SJCRH30 (cell line): ENCODE measurements around the gene TTC8. TPM values are rescaled to one million over a fixed set of nuclear protein-coding genes. Genes with fewer than 3 reads are reported as not detected.
"Not testable (repeated sequence)": the region's sequence is repeated elsewhere in the genome, so short reads cannot be mapped to it uniquely, and the experiment has no call there.

Source experiments
- DNase-seq, 2 experiments: peaks; one replicate each; pipeline ENCODE4 v3.0.0-alpha.2; 2015 to 2020
- H3K27ac ChIP-seq: fragments of 250-450 bp; sonication (Bioruptor Pico); 2 replicates; pipeline ENCODE4 v1.5.1; 2020; ENCODE audit warnings: mild to moderate bottlenecking, moderate library complexity
- H3K27me3 ChIP-seq: fragments of 250-450 bp; sonication (Bioruptor Pico); 2 replicates; pipeline ENCODE4 v1.5.1; 2020; ENCODE audit warnings: mild to moderate bottlenecking, moderate library complexity
- H3K36me3 ChIP-seq: fragments of 250-450 bp; sonication (Bioruptor Pico); 2 replicates; pipeline ENCODE4 v1.5.1; 2020; ENCODE audit warnings: mild to moderate bottlenecking, moderate library complexity
- H3K4me1 ChIP-seq: fragments of 250-450 bp; sonication (Bioruptor Pico); 2 replicates; pipeline ENCODE4 v1.5.1; 2020; ENCODE audit warnings: mild to moderate bottlenecking, moderate library complexity
- H3K4me3 ChIP-seq: fragments of 250-450 bp; sonication (Bioruptor Pico); 2 replicates; pipeline ENCODE4 v1.5.1; 2020; ENCODE audit warnings: mild to moderate bottlenecking, moderate library complexity
- H3K9me3 ChIP-seq: fragments of 250-450 bp; sonication (Bioruptor Pico); replicated peaks from 2 replicates; pipeline ENCODE4 v1.5.1; 2020; ENCODE audit warnings: mild to moderate bottlenecking, moderate library complexity
- total RNA-seq: library from RNA; depleted of rRNA; stranded (reverse); fragments of >200 nt; shearing (Covaris generic); gene quantifications from 2 replicates; pipeline ENCODE4 v1.2.3, GENCODE V29; 2014; rRNA removed

The TTC8 gene
- 9.4 and 10.5 TPM in 2 replicates for total RNA-seq

GRCh38 chr14:88824314-88825077 lies at the start of gene TTC8:
TSS of gene TTC8 (plus strand) at chr14:88824651. CDS start at chr14:88824708, 57 bp downstream.
- Histone ChIP-seq H3K27me3 (0 out of 2 replicates have a peak, but pooled peaks cover 5% of the 10 kb centered on the region), H3K4me1 (peaks cover 3% of the 10 kb centered on the region; the same call in 1 of the 2 replicates), H3K36me3 (no peaks in the 10 kb centered on the region), H3K4me3 (peak within 1 kb of the TSS; percentile 64), H3K9me3 (no peaks in the 10 kb centered on the region), H3K27ac (peak within 1 kb of the TSS; percentile 89)
- DNase-seq = peak; percentile 87 to 89

- Histone ChIP-seq H3K36me3 (no peaks in the 10 kb centered on the region), H3K4me1 (no peaks in the 10 kb centered on the region), H3K4me3 (no peak overlapping the region), H3K27ac (no peak overlapping the region), H3K27me3 (no peaks in the 10 kb centered on the region), H3K9me3 (no peaks in the 10 kb centered on the region)
- DNase-seq = no peak
These were observed 48.9 kb upstream of the TTC8 start for GRCh38 chr14:88775532-88775931.

GRCh38 chr14:88785911-88786310 lies 38.5 kb upstream of the TTC8 start:
- Histone ChIP-seq H3K27me3 (no peaks in the 10 kb centered on the region), H3K4me1 (no peaks in the 10 kb centered on the region), H3K4me3 (no peak overlapping the region), H3K36me3 (no peaks in the 10 kb centered on the region), H3K27ac (no peak overlapping the region), H3K9me3 (no peaks in the 10 kb centered on the region)
- no peak for DNase-seq

GRCh38 chr14:88786715-88787114 lies 37.7 kb upstream of the TTC8 start:
- Histone ChIP-seq H3K27ac (no peak overlapping the region), H3K27me3 (peaks cover 4% of the 10 kb centered on the region), H3K36me3 (no peaks in the 10 kb centered on the region)

GRCh38 chr14:88789573-88789972 lies 34.9 kb upstream of the TTC8 start:
- H3K9me3 ChIP-seq, H3K27me3 ChIP-seq, DNase-seq, H3K36me3 ChIP-seq, H3K4me3 ChIP-seq, H3K4me1 ChIP-seq, H3K27ac ChIP-seq: not testable (repeated sequence)

More at GRCh38 chr14:88786715-88787114, 37.7 kb upstream of the TTC8 start:
- Histone ChIP-seq H3K4me1 (no peaks in the 10 kb centered on the region), H3K4me3 (no peak overlapping the region), H3K9me3 (no peaks in the 10 kb centered on the region)
- no peak for DNase-seq

- DNase-seq = no peak
- Histone ChIP-seq H3K27ac (no peak overlapping the region), H3K27me3 (peaks cover 9% of the 10 kb centered on the region), H3K4me1 (no peaks in the 10 kb centered on the region), H3K4me3 (no peak overlapping the region), H3K36me3 (no peaks in the 10 kb centered on the region), H3K9me3 (no peaks in the 10 kb centered on the region)
These were observed 33.8 kb upstream of the TTC8 start for GRCh38 chr14:88790501-88791251.

GRCh38 chr14:88791252-88791621 lies 33.2 kb upstream of the TTC8 start:
- Histone ChIP-seq H3K4me1 (no peaks in the 10 kb centered on the region), H3K27ac (no peak overlapping the region)

GRCh38 chr14:88791629-88792472 lies 32.6 kb upstream of the TTC8 start:
- H3K4me3 ChIP-seq = peak overlapping the region; percentile 60
- H3K36me3 ChIP-seq = no peaks in the 10 kb centered on the region
- peaks cover 9% of the 10 kb centered on the region for H3K27me3 ChIP-seq
- no peaks in the 10 kb centered on the region for H3K9me3 ChIP-seq
- no peak overlapping the region for H3K27ac ChIP-seq
- DNase-seq = peak in 1 of 2 experiments; percentile 3
- no peaks in the 10 kb centered on the region for H3K4me1 ChIP-seq

More at GRCh38 chr14:88791252-88791621, 33.2 kb upstream of the TTC8 start:
- Histone ChIP-seq H3K36me3 (no peaks in the 10 kb centered on the region), H3K27me3 (peaks cover 9% of the 10 kb centered on the region), H3K9me3 (no peaks in the 10 kb centered on the region), H3K4me3 (no peak overlapping the region)
- DNase-seq = no peak

- Histone ChIP-seq H3K36me3 (no peaks in the 10 kb centered on the region), H3K4me1 (no peaks in the 10 kb centered on the region), H3K4me3 (peak within 1 kb of the TSS; percentile 60), H3K27ac (no peak within 1 kb of the TSS), H3K27me3 (peaks cover 9% of the 10 kb centered on the region), H3K9me3 (no peaks in the 10 kb centered on the region)
- peak; percentile 38 to 58 for DNase-seq
These were observed 31.8 kb upstream of the TTC8 start, which contains the start of gene EML5 for GRCh38 chr14:88792473-88793258. TSS of gene EML5 (minus strand) at chr14:88792953. CDS start at chr14:88792503, 450 bp downstream.

- Histone ChIP-seq H3K9me3 (no peaks in the 10 kb centered on the region), H3K4me3 (peak overlapping the region; percentile 60), H3K27me3 (peaks cover 9% of the 10 kb centered on the region), H3K36me3 (no peaks in the 10 kb centered on the region), H3K27ac (no peak overlapping the region), H3K4me1 (no peaks in the 10 kb centered on the region)
- DNase-seq = no peak
These were observed 31.2 kb upstream of the TTC8 start for GRCh38 chr14:88793259-88793625.

- Histone ChIP-seq H3K4me1 (no peaks in the 10 kb centered on the region), H3K36me3 (no peaks in the 10 kb centered on the region)
These were observed 26.3 kb upstream of the TTC8 start for GRCh38 chr14:88798156-88798555.

GRCh38 chr14:88799522-88799921 lies 24.9 kb upstream of the TTC8 start:
- Histone ChIP-seq H3K27ac (no peak overlapping the region), H3K9me3 (no peaks in the 10 kb centered on the region), H3K27me3 (no peaks in the 10 kb centered on the region), H3K36me3 (no peaks in the 10 kb centered on the region), H3K4me3 (no peak overlapping the region), H3K4me1 (no peaks in the 10 kb centered on the region)
- no peak for DNase-seq

More at GRCh38 chr14:88798156-88798555, 26.3 kb upstream of the TTC8 start:
- H3K27me3 ChIP-seq = no peaks in the 10 kb centered on the region
- no peak overlapping the region for H3K27ac ChIP-seq
- peak in 1 of 2 experiments; percentile 11 for DNase-seq
- no peak overlapping the region for H3K4me3 ChIP-seq
- no peaks in the 10 kb centered on the region for H3K9me3 ChIP-seq

GRCh38 chr14:88802596-88802995 lies 21.9 kb upstream of the TTC8 start:
- no peak for DNase-seq
- Histone ChIP-seq H3K9me3 (no peaks in the 10 kb centered on the region), H3K4me3 (no peak overlapping the region), H3K27me3 (no peaks in the 10 kb centered on the region), H3K36me3 (no peaks in the 10 kb centered on the region), H3K27ac (no peak overlapping the region), H3K4me1 (no peaks in the 10 kb centered on the region)

GRCh38 chr14:88804035-88804434 lies 20.4 kb upstream of the TTC8 start:
- Histone ChIP-seq H3K27me3 (no peaks in the 10 kb centered on the region), H3K36me3 (no peaks in the 10 kb centered on the region), H3K27ac (no peak overlapping the region), H3K4me3 (no peak overlapping the region), H3K4me1 (no peaks in the 10 kb centered on the region), H3K9me3 (no peaks in the 10 kb centered on the region)
- no peak for DNase-seq
